GM18499 (cell line): Measurements from ENCODE around the gene LRP3.
"Not testable (repeated sequence)": the region's sequence is repeated elsewhere in the genome, so short reads cannot be mapped to it uniquely, and the experiment has no call there.

Experiments used
- ATAC-seq: cut with Tn5 transposase; IDR thresholded peaks from one replicate; pipeline ENCODE4 v1.9.1; 2021; ENCODE audit warnings: moderate number of reproducible peaks; ENCODE audit not compliant: insufficient read depth, unreplicated experiment

The LRP3 gene

GRCh38 chr19:33193865-33194362 lies at the start of gene LRP3:
TSS of gene LRP3 (plus strand) at chr19:33194330. CDS start at chr19:33194786, 456 bp downstream.
- ATAC-seq = no peak

- ATAC-seq = no peak
These were observed 47.9 kb upstream of the LRP3 start for GRCh38 chr19:33146209-33146608.

GRCh38 chr19:33147538-33147937 lies 46.6 kb upstream of the LRP3 start:
- no peak for ATAC-seq

- no peak for ATAC-seq
These were observed 43.1 kb upstream of the LRP3 start for GRCh38 chr19:33150852-33151518.

- ATAC-seq = no peak
These were observed 42.0 kb upstream of the LRP3 start for GRCh38 chr19:33152176-33152575.

GRCh38 chr19:33152625-33153024 lies 41.5 kb upstream of the LRP3 start:
- not testable (repeated sequence) for ATAC-seq

GRCh38 chr19:33154313-33154712 lies 39.8 kb upstream of the LRP3 start:
- ATAC-seq = not testable (repeated sequence)

- no peak for ATAC-seq
These were observed 37.8 kb upstream of the LRP3 start for GRCh38 chr19:33156334-33156733.

- ATAC-seq = no peak
These were observed 36.2 kb upstream of the LRP3 start for GRCh38 chr19:33157906-33158305.

GRCh38 chr19:33158365-33158764 lies 35.8 kb upstream of the LRP3 start:
- no peak for ATAC-seq

GRCh38 chr19:33159149-33159548 lies 35.0 kb upstream of the LRP3 start:
- no peak for ATAC-seq

GRCh38 chr19:33159893-33160292 lies 34.2 kb upstream of the LRP3 start:
- ATAC-seq = no peak

- ATAC-seq = no peak
These were observed 32.9 kb upstream of the LRP3 start for GRCh38 chr19:33161201-33161600.

- ATAC-seq = no peak
These were observed 30.6 kb upstream of the LRP3 start for GRCh38 chr19:33163481-33163880.

GRCh38 chr19:33166037-33166436 lies 28.1 kb upstream of the LRP3 start:
- ATAC-seq = not testable (repeated sequence)

GRCh38 chr19:33167438-33167837 lies 26.7 kb upstream of the LRP3 start:
- no peak for ATAC-seq

GRCh38 chr19:33168528-33168927 lies 25.6 kb upstream of the LRP3 start:
- no peak for ATAC-seq

- no peak for ATAC-seq
These were observed 22.8 kb upstream of the LRP3 start for GRCh38 chr19:33171222-33171795.

GRCh38 chr19:33171916-33172359 lies 22.2 kb upstream of the LRP3 start:
- no peak for ATAC-seq

- no peak for ATAC-seq
These were observed 19.9 kb upstream of the LRP3 start for GRCh38 chr19:33174186-33174585.

GRCh38 chr19:33175156-33175782 lies 18.9 kb upstream of the LRP3 start:
- no peak for ATAC-seq
